Stimulated activated CD8-positive, alpha-beta memory T cell treated with anti-CD3 and anti-CD28 coated beads, Interleukin-7, amount 100 ng/mL, for 24 hours (primary cell): Measurements from ENCODE around the gene EHBP1.

ENCODE experiments used
- DNase-seq: peaks from one replicate; pipeline ENCODE4 v3.0.0-alpha.2; 2020; ENCODE audit warnings: low read depth

The EHBP1 gene

DNA sequence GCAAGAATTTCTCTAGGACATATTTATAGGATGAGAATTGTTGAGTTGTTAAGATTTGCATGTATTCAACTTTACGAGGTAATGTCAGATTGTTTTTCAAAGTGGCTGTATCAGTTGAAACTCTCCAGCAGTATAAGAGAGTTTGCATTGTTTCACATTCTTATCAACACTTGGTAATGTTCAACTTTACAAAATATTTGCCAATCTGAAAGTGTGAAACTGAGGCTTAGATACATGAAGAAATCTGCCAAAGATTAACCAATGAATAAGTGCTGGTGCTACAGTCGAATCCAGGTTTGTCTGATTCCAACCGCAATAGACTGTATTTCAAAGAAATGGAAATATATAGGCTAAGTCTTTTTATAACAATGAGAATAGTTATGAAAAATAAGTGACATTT is 117.0 kb downstream of the EHBP1 start:
- no peak for DNase-seq

DNA sequence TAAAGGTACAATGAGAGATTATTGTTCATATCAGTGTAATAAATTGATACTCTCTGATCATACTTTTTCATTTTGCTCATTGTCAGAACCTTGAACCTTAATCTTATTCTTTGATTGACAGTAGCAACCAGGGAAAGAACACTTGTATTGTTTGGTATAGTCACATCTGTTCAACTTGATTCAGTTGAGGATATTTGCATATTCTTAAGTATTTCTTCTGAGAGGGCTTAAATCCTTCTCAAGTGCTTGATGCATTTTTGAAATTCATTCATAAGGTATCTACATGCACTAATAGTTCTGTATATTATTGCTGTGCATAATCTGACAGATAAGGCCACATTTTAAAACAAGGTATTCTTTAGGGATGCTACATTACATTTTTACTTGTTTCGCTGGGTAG is 118.9 kb downstream of the EHBP1 start:
- no peak for DNase-seq

DNA sequence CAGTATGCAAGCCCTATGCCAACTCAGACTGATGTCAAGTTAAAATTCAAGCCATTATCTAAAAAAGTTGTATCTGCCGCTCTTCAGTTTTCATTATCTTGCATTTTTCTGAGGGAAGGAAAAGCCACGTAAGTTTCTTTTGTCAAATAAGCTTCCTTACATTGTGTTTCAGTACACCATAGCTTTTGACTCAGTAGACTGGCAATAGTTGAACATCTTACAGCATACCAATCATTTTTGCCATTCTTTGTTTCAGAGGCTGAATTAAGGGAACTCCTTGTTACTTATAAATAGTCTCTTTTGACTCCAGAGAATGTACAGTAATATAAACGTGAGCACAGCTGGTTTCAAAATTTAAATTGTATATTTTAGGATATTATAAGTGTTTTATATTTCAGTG is 120.6 kb downstream of the EHBP1 start:
- no peak for DNase-seq

DNA sequence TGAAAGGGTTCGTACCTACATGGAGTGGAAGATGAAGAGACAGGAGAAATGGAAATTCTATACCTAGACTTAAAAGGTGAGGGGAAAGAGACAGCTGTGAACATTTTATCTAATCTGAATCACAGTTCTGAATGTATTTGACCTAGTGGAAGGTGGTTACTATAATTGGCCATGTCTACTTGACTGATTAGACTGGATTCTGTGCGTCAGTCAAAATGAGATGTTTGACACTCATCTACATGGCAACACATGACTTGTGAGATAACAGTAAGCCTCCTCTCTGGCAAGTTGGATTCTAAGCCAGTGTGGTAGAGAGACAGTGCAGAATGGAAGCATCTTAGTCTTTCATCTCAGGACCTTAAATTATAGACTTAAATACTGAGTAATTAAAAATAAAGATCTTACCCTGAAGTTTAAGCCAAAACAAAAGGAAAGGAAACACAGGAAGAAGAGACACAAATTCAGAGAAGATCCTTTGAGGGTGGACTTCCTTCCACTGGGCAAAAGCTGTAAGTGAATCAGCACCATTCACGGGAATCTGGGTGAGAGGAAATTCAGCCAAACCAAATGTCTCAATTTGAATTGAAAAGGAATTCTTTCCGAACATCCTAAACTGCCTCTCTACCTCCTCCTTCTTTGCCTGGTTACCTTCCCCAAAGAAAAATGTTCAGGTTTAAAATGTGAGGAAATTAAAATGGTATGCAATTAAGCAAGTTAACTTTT is 121.6 kb downstream of the EHBP1 start:
- DNase-seq = no peak

- DNase-seq = no peak
Observed at GRCh38 chr2:62831729-62832128, 126.2 kb downstream of the EHBP1 start.

DNA sequence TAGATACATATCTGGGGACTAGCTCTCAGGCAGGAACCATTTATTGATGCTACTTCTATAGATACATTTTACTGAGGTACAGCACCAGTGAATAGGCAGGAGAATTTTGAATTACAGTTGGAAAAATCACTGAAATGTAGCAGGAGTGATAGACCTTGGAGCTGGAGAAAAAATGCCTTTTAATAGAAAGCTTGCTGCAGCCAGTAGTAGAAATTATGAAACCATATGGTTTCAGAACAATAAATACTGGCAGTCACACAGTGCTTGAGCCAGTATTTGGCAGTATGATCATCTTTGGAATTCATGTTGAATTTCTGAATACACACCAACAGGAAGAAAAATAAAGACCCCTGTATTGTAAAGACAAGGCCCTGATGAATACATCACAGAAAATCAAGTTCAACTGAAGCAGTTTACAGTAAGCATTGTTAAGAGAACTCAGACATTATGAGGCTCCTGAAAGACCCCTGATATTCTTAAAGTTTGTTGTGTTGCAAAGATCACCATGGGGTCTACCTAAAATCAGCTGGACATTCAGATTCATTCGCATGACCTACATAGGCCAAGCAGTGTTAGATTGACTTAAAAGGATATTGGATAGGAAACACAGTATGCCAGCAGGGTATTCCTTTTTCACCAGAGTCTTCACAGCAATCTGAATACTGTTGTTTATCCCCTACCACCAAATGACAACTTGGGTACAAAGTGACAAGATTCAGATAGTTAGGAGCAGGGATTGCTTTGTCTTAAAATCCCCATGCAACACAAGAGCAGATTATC is 139.0 kb downstream of the EHBP1 start:
- no peak for DNase-seq

DNA sequence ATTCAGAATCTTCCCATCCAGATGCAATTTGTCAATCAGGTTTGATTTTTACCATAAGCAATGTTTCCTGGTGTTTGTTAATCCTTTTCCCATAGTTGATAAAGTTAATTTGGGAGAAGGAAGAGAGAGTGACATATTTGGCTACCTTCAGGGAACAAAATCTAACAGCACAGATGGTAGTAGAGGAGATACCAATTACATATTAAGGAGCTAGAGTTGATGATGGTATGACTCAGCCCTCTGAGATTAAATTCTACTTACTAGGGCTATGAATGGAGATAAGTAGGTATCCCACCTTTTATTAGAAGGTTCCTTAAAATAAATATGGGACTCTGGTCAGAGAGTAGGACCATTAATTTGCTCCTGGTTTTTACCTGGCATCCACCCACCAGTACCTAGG is 139.7 kb downstream of the EHBP1 start:
- DNase-seq = no peak

- DNase-seq = no peak
Observed at GRCh38 chr2:62852254-62852653, 146.7 kb downstream of the EHBP1 start.

DNA sequence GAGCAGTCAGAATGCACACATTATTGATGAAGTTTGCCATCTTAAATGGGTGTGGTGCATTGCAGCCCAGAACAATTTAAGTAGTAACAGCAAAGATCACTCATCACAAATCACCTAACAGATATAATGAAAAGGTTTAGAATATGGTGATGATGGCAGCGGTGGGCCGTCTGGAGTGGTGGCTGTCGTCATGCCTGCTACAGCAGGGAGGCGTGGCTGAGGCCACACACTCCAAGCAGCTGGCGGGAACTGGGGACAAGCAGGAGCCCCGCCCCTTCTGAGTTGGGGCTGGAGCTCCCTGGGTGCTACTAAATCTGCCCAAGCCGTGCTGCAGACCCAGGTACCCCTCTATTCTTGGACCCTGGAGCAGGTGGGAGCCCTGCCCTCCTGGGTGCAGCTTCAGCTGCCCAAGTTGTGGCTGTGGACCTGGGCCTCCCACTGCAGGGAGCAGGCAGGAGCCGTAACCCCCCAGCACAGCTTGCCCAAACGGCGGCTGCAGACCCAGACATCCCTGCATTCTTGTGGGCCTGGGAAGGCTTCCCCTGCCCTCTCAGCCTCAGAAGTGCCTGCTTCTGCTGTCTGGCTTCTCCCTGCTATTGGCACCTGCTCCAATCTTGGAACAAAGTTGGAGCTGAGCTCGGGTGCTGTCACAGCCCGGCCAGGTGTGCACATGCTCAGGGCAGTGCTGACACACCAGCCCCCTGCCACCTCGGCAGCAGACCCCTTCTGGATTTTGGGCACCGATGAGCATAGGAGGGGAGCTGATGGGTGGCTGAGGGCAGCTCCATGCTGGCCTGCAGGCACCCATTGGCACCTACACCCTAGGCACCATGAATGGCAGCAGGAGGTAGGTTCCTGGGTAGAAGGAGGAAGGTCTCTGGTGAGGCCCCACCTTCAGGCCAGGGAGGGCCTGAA is 149.3 kb downstream of the EHBP1 start:
- no peak for DNase-seq

GRCh38 chr2:62856228-62857040 is 150.9 kb downstream of the EHBP1 start:
- DNase-seq = no peak

GRCh38 chr2:62857139-62857931 is 151.8 kb downstream of the EHBP1 start:
- DNase-seq = no peak

GRCh38 chr2:62858231-62858832 is 152.8 kb downstream of the EHBP1 start:
- DNase-seq = no peak

DNA sequence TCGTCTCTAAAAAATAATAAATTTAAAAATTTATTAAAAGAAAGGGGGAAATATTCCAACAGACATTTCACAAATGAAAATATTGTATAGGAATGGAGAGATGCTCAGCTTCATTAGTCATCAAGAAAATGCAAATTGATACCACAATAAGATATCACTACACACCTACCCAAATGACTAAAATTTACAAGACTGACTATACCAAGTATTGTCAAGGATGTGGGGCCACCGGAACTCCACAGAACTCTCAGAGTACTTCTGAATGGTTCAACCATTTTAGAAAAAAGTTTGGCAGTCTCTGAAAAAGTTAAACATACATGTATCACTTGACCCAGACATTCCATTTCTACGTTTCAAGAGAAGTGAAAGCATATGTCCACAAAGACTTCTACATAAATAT is 163.4 kb downstream of the EHBP1 start:
- DNase-seq = no peak

DNA sequence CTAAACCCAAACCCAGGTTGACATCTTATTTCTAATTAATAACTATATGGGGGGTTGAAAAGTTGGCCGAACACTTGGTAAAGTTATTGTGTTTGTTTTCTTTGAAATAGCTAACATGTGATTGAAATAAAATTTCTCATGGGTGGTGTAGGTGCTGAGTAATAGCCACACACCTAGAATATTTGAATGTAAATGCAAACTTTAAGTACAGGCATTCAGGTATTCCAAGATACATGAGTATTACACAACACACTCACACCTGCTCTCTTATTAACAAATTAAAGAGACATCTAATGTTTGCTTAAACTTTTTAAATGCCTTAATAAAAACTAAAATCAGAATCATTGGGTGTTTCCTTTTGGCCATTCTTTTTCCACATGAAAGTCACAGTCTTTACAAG is 165.5 kb downstream of the EHBP1 start:
- DNase-seq = no peak

DNA sequence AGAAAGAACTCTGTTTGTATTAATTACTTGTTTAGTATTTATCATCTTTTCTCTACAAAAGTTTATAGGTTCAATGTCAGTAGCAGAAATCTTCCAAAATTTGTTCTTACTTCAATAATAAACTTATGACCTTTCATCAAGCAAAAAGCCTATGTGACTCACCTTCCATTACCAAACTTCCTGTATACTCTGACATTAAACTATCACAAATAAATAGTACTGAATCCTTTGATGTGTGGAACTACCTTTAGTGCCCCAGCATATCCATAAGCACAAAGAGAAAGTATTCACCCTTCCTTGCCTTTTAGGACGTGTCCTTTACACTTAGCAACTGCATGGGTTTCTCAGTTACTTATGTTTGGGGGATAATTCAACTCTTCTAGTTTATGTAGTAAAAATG is 166.0 kb downstream of the EHBP1 start:
- no peak for DNase-seq

DNA sequence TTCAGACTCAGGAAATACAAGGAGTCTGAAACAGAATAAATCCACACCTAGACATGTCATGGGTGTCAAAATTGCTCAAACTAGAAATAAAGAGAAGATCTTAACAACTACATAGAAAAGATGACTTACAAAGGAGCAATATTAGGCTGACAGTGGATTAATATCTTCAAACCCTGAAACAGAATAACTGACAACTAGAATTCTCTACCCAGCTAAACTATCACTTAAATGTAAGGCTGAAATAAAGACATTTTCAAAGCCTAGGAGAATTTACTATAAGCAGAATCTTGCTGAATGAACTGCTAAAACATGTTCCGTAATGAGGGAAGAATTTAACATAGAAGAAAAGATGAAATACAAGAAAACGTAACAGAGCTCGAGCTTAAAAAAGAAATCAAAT is 168.1 kb downstream of the EHBP1 start:
- no peak for DNase-seq

DNA sequence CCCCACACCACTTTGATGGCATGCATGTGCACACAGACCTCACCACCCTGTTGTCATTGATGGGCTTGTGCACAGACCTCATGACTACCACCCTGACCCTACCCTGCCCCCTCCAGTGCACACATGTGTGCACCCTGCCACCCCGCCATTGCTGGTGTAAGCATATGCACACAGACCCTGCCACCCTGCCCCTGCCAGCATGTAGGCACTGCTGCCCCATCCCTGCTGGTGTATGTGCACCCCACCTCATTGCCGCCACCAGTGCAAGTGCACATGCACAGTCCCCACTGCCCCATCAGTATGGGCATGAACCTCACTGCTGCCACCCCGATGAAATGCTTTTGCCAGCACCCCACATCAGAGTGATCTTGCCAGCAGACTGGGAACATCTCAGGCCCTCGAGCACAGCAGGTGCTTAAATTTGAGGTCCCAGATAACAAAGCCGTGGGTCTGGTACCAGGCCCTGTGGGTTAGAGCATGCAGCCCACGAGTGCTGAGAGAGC is 169.4 kb downstream of the EHBP1 start:
- no peak for DNase-seq

- DNase-seq = no peak
Observed at GRCh38 chr2:62881162-62881795, 175.8 kb downstream of the EHBP1 start.

DNA sequence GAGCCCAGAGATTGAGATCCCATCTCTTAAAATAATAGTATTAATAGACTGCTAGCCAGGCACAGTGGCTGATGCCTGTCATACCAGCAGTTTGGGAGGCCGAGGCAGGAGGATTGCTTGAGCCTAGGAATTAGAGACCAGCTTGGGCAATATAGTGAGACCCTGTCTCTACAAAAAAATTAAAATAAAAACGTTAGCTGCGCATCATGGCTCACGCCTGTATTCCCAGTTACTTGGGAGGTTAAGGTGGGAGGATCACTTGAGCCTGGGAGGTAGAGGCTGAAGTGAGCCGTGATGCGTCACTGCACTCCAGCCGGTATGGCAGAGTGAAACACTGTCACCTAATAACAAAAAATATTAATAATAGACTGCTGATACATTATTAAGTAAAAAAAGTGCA is 178.1 kb downstream of the EHBP1 start:
- DNase-seq = no peak

DNA sequence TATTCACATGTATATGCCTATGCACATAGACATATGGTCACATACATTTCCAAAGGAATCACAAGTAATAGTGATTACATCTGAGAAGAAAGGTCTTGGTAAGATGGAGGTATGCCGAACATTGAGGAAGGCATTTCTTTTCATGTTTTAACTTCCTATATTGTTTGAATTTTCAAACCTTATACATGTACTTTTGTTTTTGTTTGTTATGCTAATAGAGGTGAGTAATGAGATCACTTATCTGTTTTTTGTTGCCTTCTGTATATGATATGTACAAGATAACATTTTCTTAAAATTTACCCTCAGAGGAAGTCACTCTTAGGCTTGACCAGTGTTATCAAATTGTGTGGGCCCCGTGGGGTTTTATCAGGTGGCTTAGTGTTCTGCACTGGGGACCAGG is 178.6 kb downstream of the EHBP1 start:
- no peak for DNase-seq
